WTC11 (cell line): ENCODE measurements around the gene ERC1.

Source experiments
- CBFB ChIP-seq: sonication (generic); formaldehyde crosslinking; IDR thresholded peaks from 2 replicates; pipeline ENCODE4 v1.8.1; 2022; ENCODE audit warnings: mild to moderate bottlenecking, low read depth, missing genetic modification reagents
- CREB1 ChIP-seq: sonication (generic); formaldehyde crosslinking; IDR thresholded peaks from 2 replicates; pipeline ENCODE4 v1.8.0; 2023; ENCODE audit warnings: mild to moderate bottlenecking, missing genetic modification reagents
- ESRRA ChIP-seq: sonication (generic); formaldehyde crosslinking; IDR thresholded peaks from 2 replicates; pipeline ENCODE4 v1.8.1; 2022; ENCODE audit warnings: mild to moderate bottlenecking, missing genetic modification reagents, borderline replicate concordance
- ETV6 ChIP-seq: sonication (generic); formaldehyde crosslinking; IDR thresholded peaks from 2 replicates; pipeline ENCODE4 v1.8.1; 2022; ENCODE audit warnings: mild to moderate bottlenecking, missing genetic modification reagents
- FOXP1 ChIP-seq: sonication (generic); formaldehyde crosslinking; IDR thresholded peaks from 2 replicates; pipeline ENCODE4 v1.8.0; 2022; ENCODE audit warnings: missing genetic modification reagents, mild to moderate bottlenecking, moderate library complexity, borderline replicate concordance
- NFYB ChIP-seq: sonication (generic); formaldehyde crosslinking; conservative IDR thresholded peaks from 2 replicates; pipeline ENCODE4 v1.8.0; 2022; ENCODE audit warnings: low read depth, missing genetic modification reagents
- TF ChIP-seq, protein P1 (sequence below): fragments of 200-600 bp; IDR thresholded peaks from 2 replicates; pipeline ENCODE4 v1.8.0; 2022; ENCODE audit warnings: antibody characterized with exemption
- TF ChIP-seq, protein P2 (sequence below): sonication (generic); formaldehyde crosslinking; IDR thresholded peaks from 2 replicates; pipeline ENCODE4 v1.8.1; 2023; ENCODE audit warnings: mild to moderate bottlenecking, missing genetic modification reagents
- TF ChIP-seq, protein P3 (sequence below): sonication (generic); formaldehyde crosslinking; IDR thresholded peaks from 2 replicates; pipeline ENCODE4 v1.8.1; 2023; ENCODE audit warnings: mild to moderate bottlenecking, missing genetic modification reagents, borderline replicate concordance
- TF ChIP-seq, protein P4 (sequence below): sonication (generic); formaldehyde crosslinking; IDR thresholded peaks from 2 replicates; pipeline ENCODE4 v1.8.1; 2023; ENCODE audit warnings: mild to moderate bottlenecking, moderate library complexity, missing genetic modification reagents

GRCh38 chr12:1463073-1463905 lies 472.3 kb downstream of the ERC1 start:
- TF ChIP-seq, protein P1, sequence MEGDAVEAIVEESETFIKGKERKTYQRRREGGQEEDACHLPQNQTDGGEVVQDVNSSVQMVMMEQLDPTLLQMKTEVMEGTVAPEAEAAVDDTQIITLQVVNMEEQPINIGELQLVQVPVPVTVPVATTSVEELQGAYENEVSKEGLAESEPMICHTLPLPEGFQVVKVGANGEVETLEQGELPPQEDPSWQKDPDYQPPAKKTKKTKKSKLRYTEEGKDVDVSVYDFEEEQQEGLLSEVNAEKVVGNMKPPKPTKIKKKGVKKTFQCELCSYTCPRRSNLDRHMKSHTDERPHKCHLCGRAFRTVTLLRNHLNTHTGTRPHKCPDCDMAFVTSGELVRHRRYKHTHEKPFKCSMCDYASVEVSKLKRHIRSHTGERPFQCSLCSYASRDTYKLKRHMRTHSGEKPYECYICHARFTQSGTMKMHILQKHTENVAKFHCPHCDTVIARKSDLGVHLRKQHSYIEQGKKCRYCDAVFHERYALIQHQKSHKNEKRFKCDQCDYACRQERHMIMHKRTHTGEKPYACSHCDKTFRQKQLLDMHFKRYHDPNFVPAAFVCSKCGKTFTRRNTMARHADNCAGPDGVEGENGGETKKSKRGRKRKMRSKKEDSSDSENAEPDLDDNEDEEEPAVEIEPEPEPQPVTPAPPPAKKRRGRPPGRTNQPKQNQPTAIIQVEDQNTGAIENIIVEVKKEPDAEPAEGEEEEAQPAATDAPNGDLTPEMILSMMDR = no peak
- TF ChIP-seq FOXP1 (CRISPR knock-in tag) (no peak), NFYB (CRISPR knock-in tag) (no peak), CREB1 (CRISPR knock-in tag) (no peak), ETV6 (no peak), ESRRA (CRISPR knock-in tag) (no peak), CBFB (CRISPR knock-in tag) (no peak)
- TF ChIP-seq, protein P2, sequence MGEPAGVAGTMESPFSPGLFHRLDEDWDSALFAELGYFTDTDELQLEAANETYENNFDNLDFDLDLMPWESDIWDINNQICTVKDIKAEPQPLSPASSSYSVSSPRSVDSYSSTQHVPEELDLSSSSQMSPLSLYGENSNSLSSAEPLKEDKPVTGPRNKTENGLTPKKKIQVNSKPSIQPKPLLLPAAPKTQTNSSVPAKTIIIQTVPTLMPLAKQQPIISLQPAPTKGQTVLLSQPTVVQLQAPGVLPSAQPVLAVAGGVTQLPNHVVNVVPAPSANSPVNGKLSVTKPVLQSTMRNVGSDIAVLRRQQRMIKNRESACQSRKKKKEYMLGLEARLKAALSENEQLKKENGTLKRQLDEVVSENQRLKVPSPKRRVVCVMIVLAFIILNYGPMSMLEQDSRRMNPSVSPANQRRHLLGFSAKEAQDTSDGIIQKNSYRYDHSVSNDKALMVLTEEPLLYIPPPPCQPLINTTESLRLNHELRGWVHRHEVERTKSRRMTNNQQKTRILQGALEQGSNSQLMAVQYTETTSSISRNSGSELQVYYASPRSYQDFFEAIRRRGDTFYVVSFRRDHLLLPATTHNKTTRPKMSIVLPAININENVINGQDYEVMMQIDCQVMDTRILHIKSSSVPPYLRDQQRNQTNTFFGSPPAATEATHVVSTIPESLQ (CRISPR knock-in tag) = no peak
- TF ChIP-seq, protein P3, sequence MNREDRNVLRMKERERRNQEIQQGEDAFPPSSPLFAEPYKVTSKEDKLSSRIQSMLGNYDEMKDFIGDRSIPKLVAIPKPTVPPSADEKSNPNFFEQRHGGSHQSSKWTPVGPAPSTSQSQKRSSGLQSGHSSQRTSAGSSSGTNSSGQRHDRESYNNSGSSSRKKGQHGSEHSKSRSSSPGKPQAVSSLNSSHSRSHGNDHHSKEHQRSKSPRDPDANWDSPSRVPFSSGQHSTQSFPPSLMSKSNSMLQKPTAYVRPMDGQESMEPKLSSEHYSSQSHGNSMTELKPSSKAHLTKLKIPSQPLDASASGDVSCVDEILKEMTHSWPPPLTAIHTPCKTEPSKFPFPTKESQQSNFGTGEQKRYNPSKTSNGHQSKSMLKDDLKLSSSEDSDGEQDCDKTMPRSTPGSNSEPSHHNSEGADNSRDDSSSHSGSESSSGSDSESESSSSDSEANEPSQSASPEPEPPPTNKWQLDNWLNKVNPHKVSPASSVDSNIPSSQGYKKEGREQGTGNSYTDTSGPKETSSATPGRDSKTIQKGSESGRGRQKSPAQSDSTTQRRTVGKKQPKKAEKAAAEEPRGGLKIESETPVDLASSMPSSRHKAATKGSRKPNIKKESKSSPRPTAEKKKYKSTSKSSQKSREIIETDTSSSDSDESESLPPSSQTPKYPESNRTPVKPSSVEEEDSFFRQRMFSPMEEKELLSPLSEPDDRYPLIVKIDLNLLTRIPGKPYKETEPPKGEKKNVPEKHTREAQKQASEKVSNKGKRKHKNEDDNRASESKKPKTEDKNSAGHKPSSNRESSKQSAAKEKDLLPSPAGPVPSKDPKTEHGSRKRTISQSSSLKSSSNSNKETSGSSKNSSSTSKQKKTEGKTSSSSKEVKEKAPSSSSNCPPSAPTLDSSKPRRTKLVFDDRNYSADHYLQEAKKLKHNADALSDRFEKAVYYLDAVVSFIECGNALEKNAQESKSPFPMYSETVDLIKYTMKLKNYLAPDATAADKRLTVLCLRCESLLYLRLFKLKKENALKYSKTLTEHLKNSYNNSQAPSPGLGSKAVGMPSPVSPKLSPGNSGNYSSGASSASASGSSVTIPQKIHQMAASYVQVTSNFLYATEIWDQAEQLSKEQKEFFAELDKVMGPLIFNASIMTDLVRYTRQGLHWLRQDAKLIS (CRISPR knock-in tag) = no peak
- TF ChIP-seq, protein P4, sequence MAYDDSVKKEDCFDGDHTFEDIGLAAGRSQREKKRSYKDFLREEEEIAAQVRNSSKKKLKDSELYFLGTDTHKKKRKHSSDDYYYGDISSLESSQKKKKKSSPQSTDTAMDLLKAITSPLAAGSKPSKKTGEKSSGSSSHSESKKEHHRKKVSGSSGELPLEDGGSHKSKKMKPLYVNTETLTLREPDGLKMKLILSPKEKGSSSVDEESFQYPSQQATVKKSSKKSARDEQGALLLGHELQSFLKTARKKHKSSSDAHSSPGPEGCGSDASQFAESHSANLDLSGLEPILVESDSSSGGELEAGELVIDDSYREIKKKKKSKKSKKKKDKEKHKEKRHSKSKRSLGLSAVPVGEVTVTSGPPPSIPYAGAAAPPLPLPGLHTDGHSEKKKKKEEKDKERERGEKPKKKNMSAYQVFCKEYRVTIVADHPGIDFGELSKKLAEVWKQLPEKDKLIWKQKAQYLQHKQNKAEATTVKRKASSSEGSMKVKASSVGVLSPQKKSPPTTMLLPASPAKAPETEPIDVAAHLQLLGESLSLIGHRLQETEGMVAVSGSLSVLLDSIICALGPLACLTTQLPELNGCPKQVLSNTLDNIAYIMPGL (CRISPR knock-in tag) = no peak
